SK-N-SH (cell line): ENCODE measurements around the gene GMPPA. TPM values are rescaled to one million over a fixed set of nuclear protein-coding genes. Genes with fewer than 3 reads are reported as not detected.

ENCODE experiments used
- CTCF ChIA-PET: fragments of 300-600, 350-600 bp; formaldehyde crosslinking; extraction: SDS; loops from one replicate; lab custom pipeline; 2021; lab: Yijun Ruan, JAX
- POLR2A ChIA-PET: fragments of 350-600 bp; sonication (Branson Sonifier 250); formaldehyde crosslinking; extraction: SDS; loops from one replicate; lab custom pipeline; 2020; ENCODE audit warnings: antibody characterized with exemption, inconsistent platforms; lab: Yijun Ruan, JAX
- DNase-seq: peaks from one replicate; pipeline ENCODE4 v3.0.0; 2012
- H2AFZ ChIP-seq: fragments of 200-600 bp; sonication (generic); 2 replicates; pipeline ENCODE4 v1.8.1; 2016; ENCODE audit warnings: antibody characterized with exemption, mild to moderate bottlenecking, low read depth
- H3F3A ChIP-seq: fragments of 200-600 bp; sonication (generic); replicated peaks from 2 replicates; pipeline ENCODE3; 2016; ENCODE audit warnings: antibody characterized with exemption, mild to moderate bottlenecking; ENCODE audit not compliant: insufficient read depth
- H3K27ac ChIP-seq, 2 experiments: fragments of 200-500 bp in 1 of 2; fragments of 200-600 bp in 1 of 2; sonication (Bioruptor generic) in 1 of 2; sonication (generic), shearing (Covaris generic) in 1 of 2; 2 replicates each; pipeline versions ENCODE4 v1.5.1 to v1.6.1; 2014 to 2016; ENCODE audit warnings: low read depth in 2 of 2, inconsistent platforms in 1 of 2, low read length in 1 of 2, mild to moderate bottlenecking in 1 of 2, mixed read lengths in 1 of 2
- H3K27me3 ChIP-seq: fragments of 200-600 bp; sonication (generic), shearing (Covaris generic); 2 replicates; pipeline ENCODE4 v1.6.1; 2016; ENCODE audit warnings: mixed run types; ENCODE audit not compliant: insufficient read depth
- H3K36me3 ChIP-seq, 2 experiments: fragments of 200-500 bp in 1 of 2; fragments of 200-600 bp in 1 of 2; sonication (Bioruptor generic) in 1 of 2; sonication (generic) in 1 of 2; replicated peaks in 1 of 2; 2 replicates each; pipeline versions ENCODE3 to v1.5.1; 2014 to 2016; ENCODE audit warnings: low read length in 1 of 2, mild to moderate bottlenecking in 1 of 2; ENCODE audit not compliant: insufficient read depth in 2 of 2, control insufficient read depth in 1 of 2
- H3K4me1 ChIP-seq, 2 experiments: fragments of 200-500 bp in 1 of 2; fragments of 200-600 bp in 1 of 2; sonication (Bioruptor generic) in 1 of 2; sonication (generic), shearing (Covaris generic) in 1 of 2; 2 replicates each; pipeline versions ENCODE4 v1.5.1 to v1.6.1; 2014 to 2016; ENCODE audit warnings: low read depth in 1 of 2, low read length in 1 of 2, mixed run types in 1 of 2; ENCODE audit not compliant: insufficient read depth in 2 of 2, control insufficient read depth in 1 of 2
- H3K4me2 ChIP-seq: fragments of 200-600 bp; sonication (generic), shearing (Covaris generic); 2 replicates; pipeline ENCODE4 v1.6.1; 2017; ENCODE audit warnings: mixed run types
- H3K4me3 ChIP-seq, 2 experiments: fragments of 200-500 bp in 1 of 2; fragments of 200-600 bp in 1 of 2; sonication (Bioruptor generic) in 1 of 2; sonication (generic), shearing (Covaris generic) in 1 of 2; 2 replicates each; pipeline versions ENCODE4 v1.5.1 to v1.8.1; 2014 to 2016; ENCODE audit warnings: low read depth in 2 of 2, inconsistent platforms in 1 of 2, low read length in 1 of 2, mild to moderate bottlenecking in 1 of 2, mixed read lengths in 1 of 2, moderate library complexity in 1 of 2
- H3K79me2 ChIP-seq: fragments of 200-600 bp; sonication (generic); 2 replicates; pipeline ENCODE4 v1.8.1; 2017; ENCODE audit warnings: mild to moderate bottlenecking; ENCODE audit not compliant: insufficient read depth
- H3K9ac ChIP-seq: fragments of 200-600 bp; sonication (generic); 2 replicates; pipeline ENCODE4 v1.6.1; 2017; ENCODE audit warnings: mixed run types
- H3K9me2 ChIP-seq: fragments of 200-600 bp; sonication (generic); 2 replicates; pipeline ENCODE4 v1.6.1; 2017; ENCODE audit warnings: mixed run types
- H3K9me3 ChIP-seq: fragments of 200-600 bp; sonication (generic); 2 replicates; pipeline ENCODE4 v1.6.1; 2017; ENCODE audit warnings: mixed run types, mild to moderate bottlenecking, moderate library complexity
- H4K20me1 ChIP-seq: fragments of 200-600 bp; sonication (generic); 2 replicates; pipeline ENCODE4 v1.6.1; 2017; ENCODE audit warnings: mild to moderate bottlenecking, mixed run types; ENCODE audit not compliant: insufficient read depth
- ELF1 ChIP-seq: IDR thresholded peaks from 2 replicates; pipeline ENCODE4 v1.4.0; 2012
- EP300 ChIP-seq, 2 experiments: IDR thresholded peaks; 2 replicates each; pipeline versions ENCODE4 v1.4.0 to v1.6.1; 2012; ENCODE audit warnings: borderline replicate concordance in 1 of 2, low read depth in 1 of 2, low read length in 1 of 2
- FOXM1 ChIP-seq: IDR thresholded peaks from 2 replicates; pipeline ENCODE4 v1.4.0; 2012; ENCODE audit warnings: low read depth, mild to moderate bottlenecking
- MAX ChIP-seq: IDR thresholded peaks from 2 replicates; pipeline ENCODE4 v1.4.0; 2012; ENCODE audit warnings: low read depth
- NFIC ChIP-seq: IDR thresholded peaks from 2 replicates; pipeline ENCODE4 v1.4.0; 2012; ENCODE audit warnings: borderline replicate concordance
- PBX3 ChIP-seq: IDR thresholded peaks from 2 replicates; pipeline ENCODE4; 2012
- RCOR1 ChIP-seq: fragments of 150-350 bp; IDR thresholded peaks from 2 replicates; pipeline ENCODE4 v1.6.1; 2017; ENCODE audit warnings: antibody characterized with exemption, low read length
- SIN3A ChIP-seq: IDR thresholded peaks from 2 replicates; pipeline ENCODE4 v1.6.1; 2012; ENCODE audit warnings: low read depth, mild to moderate bottlenecking, low read length, moderate library complexity, borderline replicate concordance
- TCF12 ChIP-seq: IDR thresholded peaks from 2 replicates; pipeline ENCODE4 v1.4.0; 2012
- USF1 ChIP-seq: IDR thresholded peaks from 2 replicates; pipeline ENCODE4 v1.4.0; 2012; ENCODE audit warnings: low read depth, borderline replicate concordance
- ZBTB33 ChIP-seq: IDR thresholded peaks from 2 replicates; pipeline ENCODE4 v1.4.0; 2012; ENCODE audit warnings: low read depth, borderline replicate concordance
- WGBS: methylation state at CpG from one replicate; pipeline ENCODE4 v1.1.6; 2017; ENCODE audit warnings: low lambda C conversion rate; 5-methylcytosine and 5-hydroxymethylcytosine counted together
- polyA plus RNA-seq, 3 experiments: library from polyadenylated mRNA; depleted of rRNA; stranded (reverse); fragments of >200 nt; gene quantifications; 2 replicates each; pipeline ENCODE4 v1.2.3, GENCODE V29; 2012

GMPPA gene
- polyA plus RNA-seq, 1 of the 3 experiments (the other 2 are of a cell fraction): 61.3 TPM

GRCh38 chr2:219495531-219496122 lies 3.1 kb upstream of the GMPPA start (continued):
- TF ChIP-seq MAX: 0 out of 2 replicates have a peak, but pooled peaks have one; percentile 50
- no peak for TF ChIP-seq NFIC
- peak; percentile 73; the same call in 1 of the 2 replicates for TF ChIP-seq USF1
- TF ChIP-seq PBX3: peak; percentile 50
- TF ChIP-seq ZBTB33: no peak

- H3K4me2 ChIP-seq: no peak overlapping the region
Observed at GRCh38 chr2:219496247-219496824, 2.4 kb upstream of the GMPPA start.

More at GRCh38 chr2:219496247-219496824, 2.4 kb upstream of the GMPPA start:
- WGBS: 86% methylated on average over 18 of the region's 20 CpGs
- Histone ChIP-seq H3K27ac (no peak overlapping the region; a peak in 1 of 4 replicates), H3K4me3 (no peak overlapping the region), H3K27me3 (no peaks in the 10 kb centered on the region), H3K9ac (no peak overlapping the region), H3K9me3 (no peaks in the 10 kb centered on the region), H3K4me1 (peaks cover 16 to 53% of the 10 kb centered on the region in 2 experiments), H3F3A (no peaks in the 10 kb centered on the region), H2AFZ (no peak overlapping the region), H3K36me3 (peaks cover 3 to 4% of the 10 kb centered on the region in 2 experiments), H4K20me1 (no peaks in the 10 kb centered on the region), H3K9me2 (no peaks in the 10 kb centered on the region), H3K79me2 (peaks cover 20% of the 10 kb centered on the region)
- no peak for DNase-seq
- ChIA-PET CTCF (interaction anchor here (0.6 to 62.1 kb wide), 15 partner anchors 2 to 108 kb away, joined by 3 to 2824 read pairs (median 5); partner anchors contain the start of genes ASIC4, CHPF, GMPPA and TMEM198), POLR2A (interaction anchor here (0.7 to 4.6 kb wide), 7 partner anchors 12 to 33 kb away, joined by 3 to 53 read pairs (median 15); partner anchors contain the start of gene ASIC4)
- no peak for TF ChIP-seq SIN3A
- TF ChIP-seq EP300 (IDR thresholded peaks at IDR 0.05; ENCODE audit: borderline replicate concordance in 1 of 2, low read depth in 1 of 2, low read length in 1 of 2): no peak
- no peak for TF ChIP-seq TCF12
- no peak for TF ChIP-seq ELF1
- no peak for TF ChIP-seq FOXM1
- no peak for TF ChIP-seq RCOR1
- TF ChIP-seq USF1: no peak
- TF ChIP-seq ZBTB33: no peak
- TF ChIP-seq NFIC: no peak
